ENCODE results near the gene GPR37.

Gene GPR37

DNA sequence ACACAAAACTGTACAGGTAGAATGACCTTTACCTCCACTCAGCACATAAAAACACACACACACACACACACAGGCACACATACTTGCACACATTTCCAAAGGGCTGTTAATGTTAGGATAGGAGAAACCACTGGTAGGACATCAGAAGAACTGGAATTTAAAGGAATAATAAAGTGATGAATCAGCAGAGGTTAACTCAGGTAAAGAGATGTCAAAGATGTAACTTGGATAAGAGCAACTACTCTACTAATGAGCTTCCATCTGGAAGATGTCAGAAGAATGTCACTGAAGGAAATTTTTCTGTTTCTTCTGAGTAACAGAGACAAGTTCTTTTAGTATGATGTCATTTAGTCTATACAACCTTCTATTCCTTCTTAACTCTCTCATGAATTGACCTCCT is 26.4 kb upstream of the GPR37 start:
- no peaks in the 10 kb centered on the region for H3K9me2 ChIP-seq (replicated peaks; ENCODE audit: control insufficient read depth, low read length)
- H3K9me3 ChIP-seq (ENCODE audit: control insufficient read depth, insufficient read depth, low read length) = no peaks in the 10 kb centered on the region
- no peaks in the 10 kb centered on the region for H3F3A ChIP-seq (ENCODE audit: control insufficient read depth, insufficient read depth)
- no peaks in the 10 kb centered on the region for H3K36me3 ChIP-seq (ENCODE audit: control insufficient read depth, low read length)
- 0 out of 2 replicates have a peak, but pooled peaks cover 4% of the 10 kb centered on the region for H3K27me3 ChIP-seq (ENCODE audit: control insufficient read depth, low read length)
- no peaks in the 10 kb centered on the region for H3K79me2 ChIP-seq (ENCODE audit: control insufficient read depth, low read length)
- H3K27ac ChIP-seq (ENCODE audit: low read depth, low read length) = no peak overlapping the region
- no peaks in the 10 kb centered on the region for H3K4me1 ChIP-seq (ENCODE audit: control insufficient read depth, low read length)
- no peak for TF ChIP-seq EZH2phosphoT487 (IDR thresholded peaks at IDR 0.05; ENCODE audit: borderline replicate concordance, low read length)
- TF ChIP-seq, protein P1, sequence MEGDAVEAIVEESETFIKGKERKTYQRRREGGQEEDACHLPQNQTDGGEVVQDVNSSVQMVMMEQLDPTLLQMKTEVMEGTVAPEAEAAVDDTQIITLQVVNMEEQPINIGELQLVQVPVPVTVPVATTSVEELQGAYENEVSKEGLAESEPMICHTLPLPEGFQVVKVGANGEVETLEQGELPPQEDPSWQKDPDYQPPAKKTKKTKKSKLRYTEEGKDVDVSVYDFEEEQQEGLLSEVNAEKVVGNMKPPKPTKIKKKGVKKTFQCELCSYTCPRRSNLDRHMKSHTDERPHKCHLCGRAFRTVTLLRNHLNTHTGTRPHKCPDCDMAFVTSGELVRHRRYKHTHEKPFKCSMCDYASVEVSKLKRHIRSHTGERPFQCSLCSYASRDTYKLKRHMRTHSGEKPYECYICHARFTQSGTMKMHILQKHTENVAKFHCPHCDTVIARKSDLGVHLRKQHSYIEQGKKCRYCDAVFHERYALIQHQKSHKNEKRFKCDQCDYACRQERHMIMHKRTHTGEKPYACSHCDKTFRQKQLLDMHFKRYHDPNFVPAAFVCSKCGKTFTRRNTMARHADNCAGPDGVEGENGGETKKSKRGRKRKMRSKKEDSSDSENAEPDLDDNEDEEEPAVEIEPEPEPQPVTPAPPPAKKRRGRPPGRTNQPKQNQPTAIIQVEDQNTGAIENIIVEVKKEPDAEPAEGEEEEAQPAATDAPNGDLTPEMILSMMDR (IDR thresholded peaks at IDR 0.05; ENCODE audit: low read depth, low read length, poor library complexity, severe bottlenecking) = no peak
- no peak overlapping the region for H3K4me2 ChIP-seq (ENCODE audit: low read length)
- no peaks in the 10 kb centered on the region for H4K20me1 ChIP-seq (ENCODE audit: control insufficient read depth, insufficient read depth, low read depth, low read length)
- no peak overlapping the region for H3K4me3 ChIP-seq (ENCODE audit: low read length)

DNA sequence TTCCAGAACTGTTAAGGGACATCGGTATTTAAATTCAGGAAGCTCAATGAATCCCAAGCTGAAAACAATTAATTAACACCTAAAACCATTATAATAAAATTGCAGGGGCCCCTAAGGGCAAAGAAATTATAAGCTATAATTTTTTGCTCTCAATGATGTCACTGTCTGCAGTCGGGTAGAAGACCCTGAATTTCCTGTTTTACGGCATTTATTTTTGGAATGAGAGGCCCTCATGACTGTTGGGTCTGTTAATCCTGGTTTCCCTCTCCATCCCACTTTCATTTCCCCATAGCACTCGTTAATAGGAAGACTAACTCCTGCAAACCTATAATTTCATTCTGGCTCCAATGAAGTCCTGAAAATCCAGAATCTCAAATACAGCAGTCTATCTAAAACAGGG is 25.8 kb upstream of the GPR37 start:
- Histone ChIP-seq H3K36me3 (ENCODE audit: control insufficient read depth, low read length) (no peaks in the 10 kb centered on the region), H3K4me3 (ENCODE audit: low read length) (no peak overlapping the region), H3K27me3 (ENCODE audit: control insufficient read depth, low read length) (0 out of 2 replicates have a peak, but pooled peaks cover 4% of the 10 kb centered on the region), H3K9me2 (replicated peaks; ENCODE audit: control insufficient read depth, low read length) (no peaks in the 10 kb centered on the region), H3K79me2 (ENCODE audit: control insufficient read depth, low read length) (no peaks in the 10 kb centered on the region), H4K20me1 (ENCODE audit: control insufficient read depth, insufficient read depth, low read depth, low read length) (no peaks in the 10 kb centered on the region), H3K9me3 (ENCODE audit: control insufficient read depth, insufficient read depth, low read length) (no peaks in the 10 kb centered on the region), H3F3A (ENCODE audit: control insufficient read depth, insufficient read depth) (no peaks in the 10 kb centered on the region), H3K4me2 (ENCODE audit: low read length) (no peak overlapping the region), H3K27ac (ENCODE audit: low read depth, low read length) (no peak overlapping the region), H3K4me1 (ENCODE audit: control insufficient read depth, low read length) (no peaks in the 10 kb centered on the region)
- TF ChIP-seq EZH2phosphoT487 (IDR thresholded peaks at IDR 0.05; ENCODE audit: borderline replicate concordance, low read length) = no peak

DNA sequence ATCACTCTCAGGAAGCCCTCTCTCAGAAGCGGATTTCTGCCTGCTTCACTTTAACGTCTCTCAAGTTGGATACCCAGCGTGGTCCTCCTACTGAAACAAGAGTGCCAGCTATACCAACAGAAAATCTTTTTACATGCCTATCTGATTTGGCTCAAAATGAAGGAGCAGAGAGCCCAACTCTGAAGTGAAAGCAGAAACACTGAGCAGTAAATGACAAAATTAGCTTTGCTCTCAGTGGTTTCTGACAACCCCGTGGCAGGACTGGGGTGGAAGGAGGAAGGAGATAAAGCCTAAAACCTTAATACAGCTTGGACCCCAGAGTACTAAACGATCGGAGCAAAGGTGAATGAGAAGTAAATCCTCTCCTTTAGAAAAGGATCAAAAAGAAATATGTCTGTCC is 25.1 kb upstream of the GPR37 start:
- no peaks in the 10 kb centered on the region for H3K79me2 ChIP-seq (ENCODE audit: control insufficient read depth, low read length)
- TF ChIP-seq, protein P1 (IDR thresholded peaks at IDR 0.05; ENCODE audit: low read depth, low read length, poor library complexity, severe bottlenecking) = no peak
- TF ChIP-seq EZH2phosphoT487 (IDR thresholded peaks at IDR 0.05; ENCODE audit: borderline replicate concordance, low read length) = no peak
- no peaks in the 10 kb centered on the region for H3K9me3 ChIP-seq (ENCODE audit: control insufficient read depth, insufficient read depth, low read length)
- H3F3A ChIP-seq (ENCODE audit: control insufficient read depth, insufficient read depth) = no peaks in the 10 kb centered on the region
- no peak overlapping the region for H3K4me2 ChIP-seq (ENCODE audit: low read length)
- no peaks in the 10 kb centered on the region for H3K36me3 ChIP-seq (ENCODE audit: control insufficient read depth, low read length)
- H3K27me3 ChIP-seq (ENCODE audit: control insufficient read depth, low read length) = 0 out of 2 replicates have a peak, but pooled peaks cover 4% of the 10 kb centered on the region
- H3K27ac ChIP-seq (ENCODE audit: low read depth, low read length) = no peak overlapping the region
- H3K4me3 ChIP-seq (ENCODE audit: low read length) = no peak overlapping the region
- H3K9me2 ChIP-seq (replicated peaks; ENCODE audit: control insufficient read depth, low read length) = no peaks in the 10 kb centered on the region
- no peaks in the 10 kb centered on the region for H3K4me1 ChIP-seq (ENCODE audit: control insufficient read depth, low read length)
- H4K20me1 ChIP-seq (ENCODE audit: control insufficient read depth, insufficient read depth, low read depth, low read length) = no peaks in the 10 kb centered on the region

DNA sequence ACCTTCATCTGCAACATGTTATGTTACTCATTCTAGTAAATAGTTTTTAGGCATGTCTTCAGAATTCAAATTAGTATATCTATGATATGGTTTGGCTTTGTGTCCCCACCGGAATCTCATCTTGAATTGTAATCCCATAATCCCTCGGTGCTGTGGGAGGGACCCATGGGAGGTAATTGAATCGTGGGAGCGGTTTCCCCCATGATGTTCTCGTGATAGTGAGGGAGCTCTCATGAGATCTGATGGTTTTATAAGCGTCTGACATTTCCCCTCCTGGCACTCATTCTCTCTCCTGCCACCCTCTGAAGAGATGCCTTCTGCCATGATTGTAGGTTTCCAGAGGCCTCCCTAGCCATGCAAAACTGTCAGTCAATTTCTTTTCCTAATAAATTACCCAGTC is 20.4 kb upstream of the GPR37 start:
- TF ChIP-seq EZH2phosphoT487 (IDR thresholded peaks at IDR 0.05; ENCODE audit: borderline replicate concordance, low read length) = no peak
- TF ChIP-seq, protein P1 (IDR thresholded peaks at IDR 0.05; ENCODE audit: low read depth, low read length, poor library complexity, severe bottlenecking) = no peak
- H3K9me3 ChIP-seq (ENCODE audit: control insufficient read depth, insufficient read depth, low read length) = no peaks in the 10 kb centered on the region
- H3K27ac ChIP-seq (ENCODE audit: low read depth, low read length) = no peak overlapping the region
- no peak overlapping the region for H3K4me2 ChIP-seq (ENCODE audit: low read length)
- no peaks in the 10 kb centered on the region for H3K36me3 ChIP-seq (ENCODE audit: control insufficient read depth, low read length)
- no peaks in the 10 kb centered on the region for H4K20me1 ChIP-seq (ENCODE audit: control insufficient read depth, insufficient read depth, low read depth, low read length)
- no peak overlapping the region for H3K4me3 ChIP-seq (ENCODE audit: low read length)
- no peaks in the 10 kb centered on the region for H3F3A ChIP-seq (ENCODE audit: control insufficient read depth, insufficient read depth)
- 0 out of 2 replicates have a peak, but pooled peaks cover 4% of the 10 kb centered on the region for H3K27me3 ChIP-seq (ENCODE audit: control insufficient read depth, low read length)
- no peaks in the 10 kb centered on the region for H3K79me2 ChIP-seq (ENCODE audit: control insufficient read depth, low read length)
- no peaks in the 10 kb centered on the region for H3K9me2 ChIP-seq (replicated peaks; ENCODE audit: control insufficient read depth, low read length)
- no peaks in the 10 kb centered on the region for H3K4me1 ChIP-seq (ENCODE audit: control insufficient read depth, low read length)

All from DOHH2 (cell line).